Panc1 (cell line): Measurements from ENCODE around the gene RSRP1. TPM values are rescaled to one million over a fixed set of nuclear protein-coding genes. Genes with fewer than 3 reads are reported as not detected.
A peak's percentile ranks its signal among the peaks of the same experiment; 100 is the strongest.

Source experiments
- ATAC-seq: fragments of 200-7000 bp; cut with Tn5 transposase; 2 replicates; pipeline ENCODE4 v1.9.1; 2020; ENCODE audit warnings: mild to moderate bottlenecking, moderate library complexity
- BruUV-seq: library from RNA; stranded (reverse); fragments of 400-500 nt; replicated peaks from 2 replicates; lab custom pipeline; 2021; lab: Mats Ljungman, UMichigan
- CTCF ChIA-PET: fragments of 300-600 bp; sonication (Branson Sonifier 250); formaldehyde crosslinking; loops from one replicate; lab custom pipeline; 2022; ENCODE audit warnings: antibody characterized with exemption; lab: Charles Lee
- POLR2A ChIA-PET: fragments of 300-600 bp; sonication (Branson Sonifier 250); formaldehyde crosslinking; loops from one replicate; lab custom pipeline; 2022; ENCODE audit warnings: antibody characterized with exemption; lab: Charles Lee
- DNase-seq: peaks from one replicate; pipeline ENCODE4 v3.0.0-alpha.2; 2010; ENCODE audit warnings: low read depth, low spot score
- H3K27ac ChIP-seq: 2 replicates; pipeline ENCODE4 v1.5.1; 2011; ENCODE audit warnings: mild to moderate bottlenecking, low read length, inconsistent platforms
- H3K27me3 ChIP-seq: fragments of 200-500 bp; sonication (Bioruptor generic); 2 replicates; pipeline ENCODE4 v1.6.0; 2014; ENCODE audit warnings: low read length, inconsistent platforms; ENCODE audit not compliant: control insufficient read depth, insufficient read depth
- H3K36me3 ChIP-seq: fragments of 200-500 bp; sonication (Bioruptor generic); 2 replicates; pipeline ENCODE4 v1.5.1; 2014; ENCODE audit warnings: inconsistent platforms, mild to moderate bottlenecking, low read length, moderate library complexity; ENCODE audit not compliant: control insufficient read depth, insufficient read depth
- H3K4me1 ChIP-seq: 2 replicates; pipeline ENCODE4 v1.5.1; 2011; ENCODE audit warnings: inconsistent platforms, mild to moderate bottlenecking, low read length, moderate library complexity; ENCODE audit not compliant: control insufficient read depth, insufficient read depth
- H3K4me3 ChIP-seq, 2 experiments: 2 replicates each; pipeline ENCODE4 v1.5.1; 2011 to 2012; ENCODE audit warnings: low read depth in 2 of 2, low read length in 2 of 2, mild to moderate bottlenecking in 2 of 2, inconsistent platforms in 1 of 2, moderate library complexity in 1 of 2
- H3K9me3 ChIP-seq: fragments of 200-500 bp; sonication (Bioruptor generic); 2 replicates; pipeline ENCODE4 v1.5.1; 2014; ENCODE audit warnings: low read depth, mild to moderate bottlenecking, inconsistent platforms, low read length, moderate library complexity; ENCODE audit not compliant: control insufficient read depth, insufficient read depth
- POLR2AphosphoS5 ChIP-seq: IDR thresholded peaks from 2 replicates; pipeline ENCODE4 v1.6.1; 2012; ENCODE audit warnings: mild to moderate bottlenecking, low read depth, low read length, moderate library complexity
- REST ChIP-seq, 2 experiments: IDR thresholded peaks; 2 replicates each; pipeline ENCODE4 v1.6.1; 2011 to 2012; ENCODE audit warnings: low read depth in 2 of 2, control low read depth in 1 of 2, low read length in 1 of 2, mild to moderate bottlenecking in 1 of 2, moderate library complexity in 1 of 2; ENCODE audit not compliant: insufficient read depth in 1 of 2
- SIN3A ChIP-seq: IDR thresholded peaks from 2 replicates; pipeline ENCODE4 v1.6.1; 2012; ENCODE audit warnings: low read depth, mild to moderate bottlenecking, low read length, moderate library complexity, borderline replicate concordance; ENCODE audit not compliant: insufficient read depth
- TCF7L2 ChIP-seq: IDR thresholded peaks from 2 replicates; pipeline ENCODE4 v1.6.1; 2011; ENCODE audit warnings: mild to moderate bottlenecking, low read depth, low read length, inconsistent platforms
- in situ Hi-C: cut with HindIII; loops from 2 replicates; pipeline ENCODE4 v1.10.0; 2016; ENCODE audit warnings: low sequenced_read_pairs, low pct_unique_long_range_greater_than_20kb
- intact Hi-C: fragments of 100-400 bp; cut with micrococcal nuclease; formaldehyde crosslinking; loops from one replicate; pipeline ENCODE4 v1.10.0; 2022; ENCODE audit not compliant: unreplicated experiment
- total RNA-seq: library from RNA; stranded (reverse); gene quantifications from one replicate; pipeline ENCODE4 v1.2.1, GENCODE V29; 2021; ENCODE audit not compliant: unreplicated experiment
- TF ChIP-seq, protein P1 (sequence below): fragments of 450-650 bp; IDR thresholded peaks from 2 replicates; pipeline ENCODE4 v1.5.1; 2017; ENCODE audit warnings: mild to moderate bottlenecking

Gene RSRP1
- total RNA-seq, 1 experiment from 2014 or later = 104 TPM

DNA sequence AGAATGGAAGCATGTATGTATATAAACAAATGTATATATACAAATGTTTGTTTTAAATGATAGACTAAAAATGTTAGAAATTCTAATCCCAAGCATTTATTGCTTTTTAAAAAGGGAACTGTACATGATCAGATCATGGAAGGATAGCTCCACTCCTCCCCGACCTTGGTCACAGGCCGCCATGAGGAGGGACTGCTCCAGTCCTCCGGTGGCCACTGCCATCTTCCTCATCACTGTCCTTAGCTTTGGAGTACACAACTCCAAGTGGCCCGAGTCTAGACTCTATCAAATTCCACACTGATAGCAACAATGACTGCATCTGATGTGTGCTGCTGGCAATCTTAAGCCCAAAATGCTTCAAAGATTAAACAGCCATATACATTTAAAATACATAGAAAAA lies 24.6 kb downstream of the RSRP1 start:
- no peaks in the 10 kb centered on the region for H3K4me1 ChIP-seq
- peaks cover 20% of the 10 kb centered on the region for H3K36me3 ChIP-seq
- no peaks in the 10 kb centered on the region for H3K9me3 ChIP-seq
- H3K27me3 ChIP-seq = no peaks in the 10 kb centered on the region
- in situ Hi-C loops = no loop called here
- no peak overlapping the region for H3K27ac ChIP-seq
- DNase-seq (no peak), ATAC-seq (no peak)
- ChIA-PET POLR2A (no interaction called here), CTCF (no interaction called here)
- H3K4me3 ChIP-seq = no peak overlapping the region
- intact Hi-C loops = no loop called here
- BruUV-seq = TSS peak; percentile 63
- no peak for TF ChIP-seq POLR2AphosphoS5
- no peak for TF ChIP-seq SIN3A
- TF ChIP-seq REST (IDR thresholded peaks at IDR 0.05; ENCODE audit: insufficient read depth in 1 of 2, low read depth in 2 of 2, low read length in 1 of 2) = no peak
- TF ChIP-seq, protein P1, sequence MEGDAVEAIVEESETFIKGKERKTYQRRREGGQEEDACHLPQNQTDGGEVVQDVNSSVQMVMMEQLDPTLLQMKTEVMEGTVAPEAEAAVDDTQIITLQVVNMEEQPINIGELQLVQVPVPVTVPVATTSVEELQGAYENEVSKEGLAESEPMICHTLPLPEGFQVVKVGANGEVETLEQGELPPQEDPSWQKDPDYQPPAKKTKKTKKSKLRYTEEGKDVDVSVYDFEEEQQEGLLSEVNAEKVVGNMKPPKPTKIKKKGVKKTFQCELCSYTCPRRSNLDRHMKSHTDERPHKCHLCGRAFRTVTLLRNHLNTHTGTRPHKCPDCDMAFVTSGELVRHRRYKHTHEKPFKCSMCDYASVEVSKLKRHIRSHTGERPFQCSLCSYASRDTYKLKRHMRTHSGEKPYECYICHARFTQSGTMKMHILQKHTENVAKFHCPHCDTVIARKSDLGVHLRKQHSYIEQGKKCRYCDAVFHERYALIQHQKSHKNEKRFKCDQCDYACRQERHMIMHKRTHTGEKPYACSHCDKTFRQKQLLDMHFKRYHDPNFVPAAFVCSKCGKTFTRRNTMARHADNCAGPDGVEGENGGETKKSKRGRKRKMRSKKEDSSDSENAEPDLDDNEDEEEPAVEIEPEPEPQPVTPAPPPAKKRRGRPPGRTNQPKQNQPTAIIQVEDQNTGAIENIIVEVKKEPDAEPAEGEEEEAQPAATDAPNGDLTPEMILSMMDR = no peak
- no peak for TF ChIP-seq TCF7L2

DNA sequence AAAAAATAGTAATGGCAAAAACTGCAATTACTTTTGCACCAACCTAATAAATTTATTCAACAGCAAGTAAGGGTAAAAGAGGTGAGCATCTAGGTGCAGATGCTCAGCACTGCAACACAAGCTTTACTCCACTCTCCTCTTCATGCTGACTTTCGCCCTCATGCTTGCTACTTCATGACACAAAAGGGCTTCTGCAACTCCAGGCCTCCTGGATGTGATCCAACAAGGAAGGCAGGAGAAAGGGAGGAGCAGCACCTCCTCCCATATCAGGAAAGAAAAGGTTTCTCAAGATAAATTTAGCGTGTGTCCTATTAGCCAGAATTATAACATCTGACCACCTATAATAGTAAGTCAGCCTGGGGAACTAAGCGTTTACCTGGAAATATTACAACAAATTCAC lies 26.6 kb downstream of the RSRP1 start:
- intact Hi-C loops = no loop called here
- Histone ChIP-seq H3K4me1 (no peaks in the 10 kb centered on the region), H3K27me3 (no peaks in the 10 kb centered on the region), H3K36me3 (peaks cover 12% of the 10 kb centered on the region; the same call in 1 of the 2 replicates), H3K9me3 (no peaks in the 10 kb centered on the region), H3K4me3 (no peak overlapping the region), H3K27ac (no peak overlapping the region)
- TF ChIP-seq POLR2AphosphoS5 (no peak), REST (IDR thresholded peaks at IDR 0.05; ENCODE audit: insufficient read depth in 1 of 2, low read depth in 2 of 2, low read length in 1 of 2) (no peak)
- TF ChIP-seq, protein P1 = no peak
- in situ Hi-C loops = no loop called here
- DNase-seq (no peak), ATAC-seq (no peak)
- POLR2A ChIA-PET = no interaction called here
- BruUV-seq = no TSS peak
- CTCF ChIA-PET = interaction anchor here (0.7 kb wide), 1 partner anchor 322 kb away, joined by 5 read pairs; no protein-coding TSS in a partner anchor
